HG03571 (cell line): Measurements from ENCODE around the gene VSX1.

ENCODE experiments used
- ATAC-seq: cut with Tn5 transposase; IDR thresholded peaks from one replicate; pipeline ENCODE4 v1.9.1; 2021; ENCODE audit not compliant: unreplicated experiment

Gene VSX1

DNA sequence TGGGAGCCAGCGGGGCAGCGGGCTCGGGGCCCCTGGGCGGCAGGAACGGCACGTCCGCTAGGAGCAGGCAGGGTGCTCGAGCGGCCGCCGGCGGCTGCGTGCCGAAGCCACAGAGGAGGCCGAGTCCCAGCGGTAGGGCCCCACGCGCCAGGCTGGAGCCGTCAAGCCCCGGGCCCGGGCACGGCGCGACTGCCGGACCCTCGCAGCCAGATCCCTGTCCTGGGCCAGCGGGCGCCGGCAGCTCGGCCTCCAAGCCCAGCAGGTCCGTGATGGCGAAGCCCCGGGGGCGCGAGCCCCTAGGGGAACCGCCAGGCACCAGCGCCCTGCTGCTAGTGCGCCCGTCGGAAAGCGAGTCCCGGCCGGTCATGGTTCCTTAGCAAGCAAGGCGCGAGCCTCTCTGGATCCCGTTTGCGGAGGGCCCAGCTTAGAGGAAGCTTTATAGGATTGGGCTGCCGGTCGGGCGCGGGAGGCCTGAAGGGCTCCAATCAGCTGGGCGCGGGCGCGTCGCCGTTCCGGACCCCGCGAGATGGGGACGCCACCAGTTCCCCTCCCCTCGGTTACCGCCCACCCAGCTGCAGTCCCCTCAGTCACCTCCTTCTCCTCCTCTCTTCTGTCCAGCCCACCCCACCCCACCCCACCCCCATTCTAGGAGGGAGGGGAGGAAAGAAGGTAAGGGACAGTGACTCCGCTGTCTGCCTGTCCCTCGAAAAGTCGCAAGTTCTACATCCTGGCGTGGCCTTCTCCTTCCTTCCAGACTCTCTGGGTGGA is at the start of gene VSX1:
Gene VSX1 (minus strand): TSS at position 412 of the 768 bp plus-strand sequence. CDS start 45 bp downstream, at position 367.
- no peak for ATAC-seq

DNA sequence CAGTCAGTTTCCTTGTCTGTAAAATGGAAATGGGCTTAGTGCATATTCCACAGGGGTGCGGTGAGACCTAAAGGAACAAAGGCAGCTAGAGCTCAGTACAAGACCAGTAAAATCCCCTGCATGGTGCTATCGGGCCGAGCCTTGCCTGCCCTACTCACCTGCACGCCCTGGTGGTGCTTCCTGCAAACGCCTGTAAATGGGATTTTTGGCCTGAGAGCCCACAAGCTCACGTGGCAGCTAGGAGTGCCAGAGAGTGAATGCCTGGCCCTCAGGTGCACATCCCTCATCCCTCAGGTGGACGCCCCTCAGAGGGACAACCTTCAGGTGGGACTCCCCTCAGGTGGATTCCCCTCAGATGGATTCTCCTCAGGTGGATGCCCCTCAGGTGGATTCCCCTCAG is 48.0 kb upstream of the VSX1 start:
- no peak for ATAC-seq

DNA sequence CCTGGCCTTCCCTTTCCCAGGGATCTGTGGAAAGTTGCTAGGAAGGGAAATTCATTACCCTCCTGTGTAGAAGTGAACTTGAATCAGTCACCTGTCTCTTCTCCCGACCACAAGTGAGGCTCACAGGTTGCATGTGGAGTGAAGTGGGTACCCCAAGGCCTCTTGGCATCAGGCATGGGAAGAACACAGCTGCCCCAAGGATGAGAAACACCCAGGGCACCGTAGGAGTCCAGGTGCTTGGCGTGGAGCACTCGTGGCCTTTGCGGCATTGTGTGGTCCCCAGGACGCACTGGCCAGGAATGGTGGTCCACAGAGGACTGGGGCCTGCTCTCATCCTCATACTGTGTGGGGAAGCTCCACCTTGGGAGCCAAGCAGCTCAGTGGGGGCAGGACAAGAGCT is 47.5 kb upstream of the VSX1 start:
- ATAC-seq = no peak

DNA sequence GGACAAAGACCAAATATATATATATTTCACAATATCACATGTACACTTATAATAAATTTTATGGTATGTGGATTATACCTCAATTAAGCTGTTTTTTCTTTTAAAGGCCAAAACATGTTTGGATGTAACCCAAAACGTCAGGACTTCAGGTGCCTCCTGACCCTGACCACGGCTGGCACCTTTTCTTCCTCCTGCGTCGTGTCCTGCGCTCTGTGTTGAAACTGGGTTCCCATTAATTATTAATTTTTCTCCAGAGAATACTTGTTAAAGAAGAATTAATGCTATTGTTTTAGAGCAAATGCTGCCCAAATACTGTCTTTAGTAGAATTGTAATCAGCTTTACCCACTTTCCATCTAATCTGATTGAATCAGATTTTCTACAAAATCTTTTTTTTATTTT is 46.7 kb upstream of the VSX1 start:
- ATAC-seq = no peak

DNA sequence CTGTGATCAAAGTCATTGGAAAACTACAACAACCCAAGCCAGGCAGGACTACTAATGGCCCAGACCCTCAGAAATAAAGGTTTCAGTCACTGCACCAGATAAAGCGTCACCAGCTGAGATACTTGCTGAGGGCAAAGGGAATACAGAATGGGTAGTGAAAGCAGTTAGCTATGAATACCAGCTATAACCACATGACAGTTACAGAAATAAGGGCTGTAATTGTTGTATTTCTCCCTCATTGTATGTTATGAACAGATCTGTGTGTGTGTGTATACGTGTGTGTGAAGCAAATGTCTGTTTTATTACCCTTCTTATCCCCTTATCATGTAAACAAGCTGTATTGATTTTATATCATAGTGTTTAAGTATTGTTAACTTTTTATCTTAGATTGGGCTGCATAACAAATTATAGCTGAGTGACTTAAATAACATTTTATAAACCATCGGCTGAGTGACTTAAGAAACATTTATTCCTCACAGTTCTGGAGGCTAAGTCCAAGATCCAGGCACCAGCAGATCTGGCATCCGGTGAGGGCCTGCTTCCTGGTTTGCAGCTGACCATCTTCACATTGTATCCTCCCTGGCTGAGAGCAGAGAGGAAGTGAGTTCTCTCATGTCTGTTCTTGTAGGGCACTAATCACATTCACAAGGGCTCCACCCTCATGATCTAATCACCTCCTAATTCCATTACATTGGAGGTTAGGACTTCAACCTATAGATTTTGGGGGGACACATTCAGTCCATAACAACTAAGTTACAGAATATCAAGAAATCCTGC is 46.0 kb upstream of the VSX1 start:
- ATAC-seq = no peak

DNA sequence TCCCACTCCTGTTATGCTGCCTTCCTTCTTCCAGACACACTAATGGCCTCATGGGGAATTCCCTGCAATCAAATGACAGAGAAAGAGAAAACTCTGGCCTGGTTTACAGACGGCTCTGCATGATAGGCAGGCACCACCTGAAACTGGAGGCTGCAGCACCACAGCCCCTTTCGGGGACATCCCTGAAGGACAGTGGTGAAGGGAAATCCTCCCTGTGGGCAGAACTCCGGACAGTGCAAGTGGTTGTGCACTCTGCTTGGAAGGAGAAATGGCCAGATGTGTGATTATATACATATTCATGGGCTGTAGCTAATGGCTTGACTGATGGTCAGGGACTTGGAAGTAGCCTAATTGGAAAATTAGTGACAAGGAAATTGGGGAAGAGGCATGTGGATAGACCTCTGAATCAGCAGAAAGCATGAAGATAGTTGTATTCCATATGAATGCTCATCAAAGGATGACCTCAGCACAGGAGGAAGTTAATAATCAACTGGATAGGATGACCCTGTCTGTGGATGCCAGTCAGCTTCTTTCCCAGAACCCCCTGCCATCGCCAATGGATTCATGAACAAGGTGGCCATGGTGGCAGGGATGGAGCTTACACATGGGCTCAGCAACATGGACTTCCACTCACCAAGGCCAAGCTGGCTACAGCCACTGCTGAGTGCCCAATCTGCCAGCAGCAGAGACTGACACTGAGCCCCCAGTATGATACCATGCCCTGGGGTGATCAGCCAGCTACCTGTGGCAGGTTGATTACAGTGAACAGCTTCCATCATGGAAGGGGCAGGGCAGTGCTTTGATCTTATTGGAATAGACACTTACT is 44.5 kb upstream of the VSX1 start:
- ATAC-seq = no peak

DNA sequence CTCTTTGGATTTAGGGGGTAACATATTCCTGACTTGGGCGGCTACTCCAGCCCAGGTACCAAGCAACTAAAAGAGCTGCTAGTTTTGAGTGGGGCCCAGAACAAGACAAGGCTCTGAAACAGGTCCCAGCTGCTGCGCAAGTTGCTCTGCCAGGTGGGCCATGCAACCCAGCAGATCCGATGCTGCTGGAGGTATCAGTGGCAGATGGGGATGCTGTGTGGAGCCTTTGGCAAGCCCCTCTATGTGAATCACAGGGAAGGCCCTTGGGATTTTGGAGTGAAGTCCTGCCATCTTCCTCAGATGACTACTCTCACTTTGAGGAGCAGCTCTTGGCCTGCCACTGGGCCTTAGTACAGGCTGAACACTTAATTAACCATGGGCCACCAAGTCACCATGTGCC is 43.7 kb upstream of the VSX1 start:
- ATAC-seq = no peak

DNA sequence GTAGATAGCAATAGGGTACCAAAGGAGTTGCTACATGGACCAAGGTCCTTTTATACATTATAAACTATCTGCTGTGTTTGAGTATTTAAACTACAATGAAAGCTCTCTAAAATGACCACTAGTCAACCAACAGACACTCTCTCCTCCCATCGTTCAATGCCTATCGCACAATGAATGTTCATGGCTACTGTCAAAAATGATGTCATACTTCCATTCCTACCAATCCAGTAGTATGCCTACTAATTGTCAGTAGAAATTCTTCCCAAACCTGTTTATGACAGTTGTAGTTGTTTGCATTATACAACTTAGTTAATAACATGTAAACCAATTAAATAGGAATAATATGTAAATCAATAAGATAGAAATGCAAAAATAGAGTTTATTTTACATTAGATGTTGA is 39.0 kb upstream of the VSX1 start:
- ATAC-seq = no peak

DNA sequence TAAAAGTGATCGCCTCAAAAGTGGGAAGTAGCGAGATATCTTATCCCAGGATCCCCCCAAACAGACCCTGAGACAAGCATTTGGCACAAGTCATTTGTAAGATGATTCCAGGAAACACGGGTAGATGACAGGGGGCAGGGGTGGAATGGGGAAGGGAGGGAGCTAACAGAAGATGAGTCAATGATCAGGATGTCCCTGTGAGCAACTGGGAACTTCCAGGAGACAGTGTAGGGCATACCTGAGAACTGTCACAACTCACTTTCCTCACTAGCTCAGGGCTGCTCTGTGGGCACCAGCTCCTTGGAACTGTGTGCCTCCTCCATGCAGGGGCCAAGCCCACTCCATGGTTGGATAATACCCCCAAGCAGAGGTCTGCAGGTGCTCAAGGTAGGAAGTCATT is 38.5 kb upstream of the VSX1 start:
- no peak for ATAC-seq

DNA sequence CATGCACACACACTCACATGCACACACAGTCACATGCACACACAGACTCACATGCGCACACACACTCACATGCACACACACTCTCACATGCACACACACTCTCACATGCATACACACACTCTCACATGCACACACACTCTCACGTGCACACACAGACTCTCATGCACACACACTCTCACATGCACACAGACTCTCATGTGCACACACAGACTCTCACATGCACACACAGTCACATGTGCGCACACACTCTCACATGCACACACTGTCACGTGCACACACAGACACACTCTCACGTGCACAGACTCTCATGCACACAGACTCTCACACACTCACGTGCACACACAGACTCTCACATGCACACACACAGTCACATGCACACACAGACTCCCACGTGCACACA is 36.6 kb upstream of the VSX1 start:
- no peak for ATAC-seq

DNA sequence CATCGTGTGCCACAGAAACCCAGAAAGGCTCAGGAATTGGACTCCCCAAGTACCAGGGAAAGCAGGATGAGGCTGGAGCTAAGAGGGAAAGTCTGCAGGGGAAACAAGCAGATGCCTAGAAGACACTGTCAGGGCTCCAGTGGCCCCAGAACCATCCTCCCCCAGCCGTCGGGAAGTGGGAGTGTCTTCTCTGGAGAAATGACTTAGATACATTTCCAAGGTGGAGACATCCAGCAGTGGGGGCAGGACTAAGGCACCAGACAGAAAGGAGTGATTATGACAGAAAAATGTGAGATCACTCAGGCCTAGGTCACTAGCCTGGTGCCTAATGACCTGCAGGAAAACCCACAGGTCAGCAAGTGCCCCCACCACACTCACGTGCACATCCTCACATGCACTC is 36.0 kb upstream of the VSX1 start:
- no peak for ATAC-seq

DNA sequence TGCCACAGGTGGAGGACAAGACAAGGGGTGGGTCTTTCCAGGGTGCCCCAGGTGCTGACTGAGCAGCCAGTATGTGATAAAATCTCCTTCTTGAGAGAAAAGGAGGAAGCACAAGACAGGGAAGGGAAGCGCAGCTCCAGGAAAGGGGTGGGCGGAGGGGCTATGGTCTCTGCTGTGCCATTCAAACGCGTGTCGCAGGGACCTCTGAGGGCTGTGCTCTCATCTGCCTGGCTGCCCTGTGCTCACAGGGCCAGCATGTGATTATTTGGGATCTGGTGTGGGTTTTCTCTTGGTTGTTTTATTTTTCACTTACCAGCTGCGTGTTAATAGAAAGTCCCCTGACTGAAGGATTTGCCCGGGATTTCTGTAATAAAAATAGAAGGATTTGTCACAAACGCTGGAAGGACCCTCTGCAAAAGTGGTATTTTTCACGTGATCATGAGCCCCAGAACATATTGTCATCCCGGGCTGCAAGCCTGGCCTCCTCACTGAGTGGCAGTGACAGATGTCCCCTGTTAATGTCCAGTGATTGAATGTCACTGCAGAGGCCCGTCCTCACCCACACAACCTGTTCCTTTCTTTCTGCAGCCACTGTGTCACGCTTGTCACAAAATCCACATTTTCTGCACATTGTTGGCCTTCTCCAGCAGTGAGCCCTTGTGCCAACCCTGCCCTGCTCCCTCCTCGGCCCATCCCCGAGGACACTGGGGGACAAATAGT is 35.0 kb upstream of the VSX1 start:
- no peak for ATAC-seq

DNA sequence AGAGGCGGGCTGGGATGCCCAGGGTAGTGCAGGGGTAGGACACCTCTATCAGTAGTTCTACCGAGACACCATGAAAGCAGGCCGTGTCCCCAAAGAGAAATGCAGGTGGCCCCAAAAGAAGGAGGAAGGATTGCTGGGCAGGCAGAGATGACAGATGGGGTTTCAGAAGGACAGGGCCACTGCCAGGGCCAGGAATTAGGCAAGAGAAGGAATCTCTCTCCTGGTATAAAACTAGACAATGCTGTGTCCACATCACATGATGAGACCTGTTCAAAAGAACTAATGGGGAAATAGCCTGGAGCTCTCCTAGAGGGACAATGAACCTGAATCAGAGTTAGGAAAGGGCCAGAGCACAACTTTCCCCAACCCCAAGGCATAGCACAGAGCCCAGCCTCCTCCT is 21.6 kb upstream of the VSX1 start:
- ATAC-seq = no peak

DNA sequence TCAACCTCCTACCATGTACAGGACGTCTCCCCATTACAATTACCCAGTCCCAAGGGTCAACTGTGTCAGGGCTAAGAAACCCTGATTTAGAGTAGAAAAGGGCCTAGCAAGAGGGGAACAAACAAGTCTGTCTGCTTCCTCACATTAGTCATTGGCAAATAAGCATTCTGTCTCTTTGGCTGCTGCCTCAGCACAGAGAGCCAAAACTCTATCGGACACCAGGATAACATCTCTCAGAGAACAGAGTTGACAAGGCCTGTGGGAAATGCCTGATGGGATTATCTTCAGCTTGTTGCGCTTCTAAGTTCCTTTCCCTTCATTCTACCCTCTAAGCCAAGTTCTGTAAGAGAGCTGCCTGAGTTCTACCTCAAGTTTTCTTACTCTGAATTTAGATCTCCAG is 19.0 kb upstream of the VSX1 start:
- no peak for ATAC-seq

DNA sequence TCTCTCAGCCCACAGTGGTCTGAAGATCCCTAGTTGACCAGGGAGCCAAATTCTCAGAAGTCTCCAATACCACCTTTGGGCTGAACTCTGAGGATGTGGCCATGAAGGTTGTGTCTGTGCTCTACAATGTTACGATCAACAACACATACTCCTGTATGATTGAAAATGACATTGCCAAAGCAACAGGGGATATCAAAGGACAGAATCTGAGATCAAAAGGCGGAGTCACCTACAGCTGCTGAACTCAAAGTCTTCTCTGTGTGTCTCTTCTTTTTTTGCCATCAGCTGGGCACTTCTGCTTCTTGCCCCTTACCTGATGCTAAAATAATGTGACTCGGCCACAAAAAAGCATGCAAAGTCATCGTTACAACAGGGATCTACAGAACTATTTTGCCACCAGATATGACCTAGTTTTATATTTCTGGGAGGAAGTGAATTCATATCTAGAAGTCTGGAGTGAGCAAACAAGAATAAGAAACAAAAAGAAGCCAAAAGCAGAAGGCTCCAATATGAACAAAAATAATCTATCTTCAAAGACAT is 17.7 kb upstream of the VSX1 start:
- ATAC-seq = no peak

DNA sequence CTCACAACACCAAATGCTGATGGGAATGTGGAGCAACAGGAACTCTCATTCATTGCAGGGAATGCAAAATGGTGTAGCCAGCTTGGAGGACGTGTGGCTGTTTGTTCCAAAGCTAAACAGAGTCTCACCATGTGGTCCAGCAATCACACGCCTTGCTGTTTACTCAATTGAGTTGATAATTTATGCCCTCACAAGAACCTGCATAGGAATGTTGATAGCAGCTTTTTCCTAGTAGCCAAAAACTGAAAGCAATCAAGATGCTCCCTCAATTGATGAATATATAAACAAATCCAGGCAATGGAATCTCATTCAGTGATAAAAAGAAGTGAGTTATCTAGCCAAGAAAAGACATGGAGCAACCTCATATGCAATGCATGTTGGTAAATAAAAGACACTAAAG is 15.6 kb upstream of the VSX1 start:
- no peak for ATAC-seq

DNA sequence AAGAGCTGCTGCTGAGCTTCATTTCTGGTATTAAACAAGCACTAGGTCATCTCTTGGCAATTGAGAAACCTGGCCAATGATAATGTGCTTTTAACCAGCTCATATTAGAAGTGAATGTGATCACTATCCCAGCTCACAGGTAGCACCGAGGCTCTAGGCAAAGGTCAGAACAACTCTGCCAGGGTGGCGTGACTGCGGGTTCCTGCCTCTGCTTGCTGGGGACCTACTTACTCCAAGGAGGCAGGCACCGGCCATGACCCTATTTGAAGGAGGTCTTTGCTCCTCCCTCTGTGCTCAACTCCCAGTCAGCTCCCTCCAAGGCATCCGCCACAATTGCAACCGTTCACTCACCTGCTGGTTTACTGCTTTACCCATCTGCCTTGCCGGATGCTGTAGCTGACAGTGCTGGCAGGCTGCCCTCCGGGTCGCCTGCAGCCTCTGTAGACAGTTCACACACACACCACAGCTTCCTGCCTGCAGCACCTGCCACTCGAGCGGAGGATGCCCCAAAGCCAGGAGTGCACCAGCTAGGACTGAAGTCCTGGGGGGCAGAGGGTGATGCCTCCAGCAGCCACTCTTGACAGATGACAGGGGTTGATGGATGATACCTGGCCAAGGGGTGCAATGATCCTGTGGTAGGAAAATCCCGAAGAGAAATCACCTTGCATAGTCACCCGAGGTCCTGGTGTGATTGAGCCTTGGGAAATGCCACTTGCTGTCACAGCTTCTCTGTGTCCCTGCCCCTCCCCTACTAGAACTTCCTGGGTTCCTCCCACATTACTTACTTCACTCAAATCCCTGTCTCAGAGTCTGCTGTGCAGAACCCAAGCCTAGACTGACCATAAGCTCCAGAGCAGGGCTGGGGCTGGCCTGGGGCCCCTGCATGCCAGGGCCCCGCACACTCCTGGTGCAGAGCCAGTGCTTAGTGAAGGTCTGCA is 8.8 kb upstream of the VSX1 start:
- ATAC-seq = peak; percentile 90

DNA sequence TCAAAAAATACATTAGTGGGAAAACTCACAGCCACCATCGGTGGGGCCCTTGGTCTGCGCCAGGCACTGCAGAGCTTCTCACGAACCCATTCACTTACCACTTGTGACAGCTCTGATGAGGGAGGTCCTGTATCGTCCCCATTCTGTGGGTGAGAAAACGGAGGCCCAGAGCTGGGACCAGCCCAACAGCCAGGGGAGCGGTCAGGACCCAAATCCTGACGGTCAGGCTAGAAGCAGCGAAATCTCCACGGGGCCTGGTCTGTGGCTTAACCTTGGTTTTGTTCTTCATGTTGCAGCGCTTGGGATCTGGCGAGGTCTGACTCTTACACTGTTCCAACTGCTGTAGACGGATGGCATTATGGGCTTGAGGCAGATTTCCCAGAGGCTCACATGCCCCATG is 7.7 kb upstream of the VSX1 start:
- no peak for ATAC-seq

DNA sequence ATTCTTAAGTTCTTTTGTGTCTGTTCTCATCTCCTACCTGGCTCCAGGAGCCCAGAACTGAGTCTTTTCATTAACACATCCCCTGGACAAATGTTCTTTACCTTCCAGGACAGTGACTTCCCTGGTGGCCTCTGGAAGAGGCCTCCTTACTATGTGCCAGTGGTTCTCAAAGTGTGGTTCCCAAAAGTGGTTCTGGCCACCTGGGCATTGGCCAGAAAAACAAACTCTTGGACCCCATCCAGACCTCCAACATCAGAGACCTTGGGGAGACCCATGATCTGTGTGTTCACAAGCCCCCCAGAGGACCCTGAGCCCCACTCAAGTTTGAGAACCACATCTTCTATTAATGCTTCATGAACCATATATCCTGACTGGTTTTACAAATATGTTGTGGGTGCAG is 7.2 kb upstream of the VSX1 start:
- no peak for ATAC-seq

DNA sequence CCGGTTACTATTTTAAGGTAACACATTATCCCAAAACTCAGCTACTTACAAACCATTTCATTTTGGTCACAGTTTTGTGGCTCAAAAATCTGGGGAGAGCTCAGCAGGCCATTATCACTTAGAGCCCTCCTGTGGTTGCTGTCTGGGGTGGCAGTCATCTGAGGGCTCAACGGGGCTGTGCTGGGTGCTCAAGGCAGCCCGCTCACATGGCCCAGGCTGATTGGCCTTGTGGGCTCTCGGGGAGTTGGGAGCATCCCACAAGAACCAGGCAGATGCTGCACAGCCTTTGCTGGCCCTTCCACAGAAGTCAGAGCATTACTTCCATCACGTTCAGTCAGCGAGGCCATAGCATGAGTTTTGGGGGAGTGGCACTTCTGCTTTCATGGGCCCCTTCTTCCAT is 6.3 kb upstream of the VSX1 start:
- ATAC-seq = no peak
